Measurements from ENCODE around the gene SPHKAP. TPM values are rescaled to one million over a fixed set of nuclear protein-coding genes. Genes with fewer than 3 reads are reported as not detected.
"Not testable (repeated sequence)": the region's sequence is repeated elsewhere in the genome, so short reads cannot be mapped to it uniquely, and the experiment has no call there.

The SPHKAP gene
- total RNA-seq, 4 donors from 2014 or later, result 0.16 to 0.60 (median 0.27) TPM; not detected in 1

DNA sequence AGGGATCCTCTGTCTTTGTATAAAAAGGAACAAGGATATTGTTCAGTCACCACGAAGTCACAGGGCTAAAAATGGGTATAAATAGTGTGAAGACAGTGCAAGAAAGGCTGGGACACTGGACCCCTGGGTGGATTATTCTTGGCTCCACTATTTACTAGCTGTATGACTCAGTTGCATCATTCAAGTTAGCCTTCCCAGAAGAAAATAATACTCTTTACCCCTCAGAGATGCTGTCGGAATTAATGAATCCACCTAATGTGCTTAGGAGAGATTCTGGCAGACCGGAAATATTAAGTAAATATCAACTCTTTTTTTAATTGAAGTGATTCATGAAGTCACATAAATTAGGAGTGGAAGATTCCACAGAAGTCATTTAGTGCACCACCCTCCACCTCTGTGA is 98.9 kb downstream of the SPHKAP start:
- Histone ChIP-seq H3K27me3 (no peaks in the 10 kb centered on the region), H3K27ac (no peak overlapping the region), H3K4me1 (no peaks in the 10 kb centered on the region), H3K9me3 (no peaks in the 10 kb centered on the region), H3K4me3 (no peak overlapping the region), H3K36me3 (no peaks in the 10 kb centered on the region)
- TF ChIP-seq POLR2A (IDR thresholded peaks at IDR 0.05), result no peak
- TF ChIP-seq EP300 (IDR thresholded peaks at IDR 0.05; ENCODE audit: low read depth), result no peak
- no peak for TF ChIP-seq POLR2AphosphoS5 (IDR thresholded peaks at IDR 0.05)
- TF ChIP-seq, protein P1, sequence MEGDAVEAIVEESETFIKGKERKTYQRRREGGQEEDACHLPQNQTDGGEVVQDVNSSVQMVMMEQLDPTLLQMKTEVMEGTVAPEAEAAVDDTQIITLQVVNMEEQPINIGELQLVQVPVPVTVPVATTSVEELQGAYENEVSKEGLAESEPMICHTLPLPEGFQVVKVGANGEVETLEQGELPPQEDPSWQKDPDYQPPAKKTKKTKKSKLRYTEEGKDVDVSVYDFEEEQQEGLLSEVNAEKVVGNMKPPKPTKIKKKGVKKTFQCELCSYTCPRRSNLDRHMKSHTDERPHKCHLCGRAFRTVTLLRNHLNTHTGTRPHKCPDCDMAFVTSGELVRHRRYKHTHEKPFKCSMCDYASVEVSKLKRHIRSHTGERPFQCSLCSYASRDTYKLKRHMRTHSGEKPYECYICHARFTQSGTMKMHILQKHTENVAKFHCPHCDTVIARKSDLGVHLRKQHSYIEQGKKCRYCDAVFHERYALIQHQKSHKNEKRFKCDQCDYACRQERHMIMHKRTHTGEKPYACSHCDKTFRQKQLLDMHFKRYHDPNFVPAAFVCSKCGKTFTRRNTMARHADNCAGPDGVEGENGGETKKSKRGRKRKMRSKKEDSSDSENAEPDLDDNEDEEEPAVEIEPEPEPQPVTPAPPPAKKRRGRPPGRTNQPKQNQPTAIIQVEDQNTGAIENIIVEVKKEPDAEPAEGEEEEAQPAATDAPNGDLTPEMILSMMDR (IDR thresholded peaks at IDR 0.05), result no peak
- in situ Hi-C loops (cut with MboI; ENCODE audit: low pct_ligation_motif_present in 1 of 4, low pct_unique_long_range_greater_than_20kb in 1 of 4, low sequenced_read_pairs in 3 of 4) (no loop called here), intact Hi-C loops (cut with DNase I; ENCODE audit: low total_unique reads) (no loop called here)
- 60 to 68% methylated on average over 3 of the region's 3 CpGs for WGBS, 2 donors (ENCODE audit: low coverage in 1 of 2)
- no peak for DNase-seq

DNA sequence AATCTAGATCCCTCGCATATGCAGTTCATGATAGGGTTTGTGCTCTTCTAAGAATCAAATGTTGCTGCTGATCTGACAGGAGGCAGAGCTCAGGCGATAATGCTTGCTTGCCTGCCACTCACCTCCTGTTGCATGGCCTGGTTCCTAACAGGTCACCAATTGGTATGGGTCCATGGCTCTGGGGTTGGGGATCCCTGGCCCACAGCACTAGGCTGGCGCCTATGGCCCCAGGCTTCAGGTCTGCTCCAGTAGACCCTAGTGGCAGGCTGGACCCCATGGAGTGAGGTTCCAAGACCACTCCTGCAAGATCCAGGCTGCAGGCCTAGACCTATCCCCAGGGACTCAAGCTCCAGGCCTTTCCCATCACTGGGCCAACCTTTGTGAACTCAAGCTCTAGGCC is 102.3 kb downstream of the SPHKAP start:
- no peak overlapping the region for H3K4me3 ChIP-seq
- TF ChIP-seq, protein P1 (IDR thresholded peaks at IDR 0.05), result no peak
- TF ChIP-seq EP300 (IDR thresholded peaks at IDR 0.05; ENCODE audit: low read depth) (no peak), POLR2A (IDR thresholded peaks at IDR 0.05) (no peak), POLR2AphosphoS5 (IDR thresholded peaks at IDR 0.05) (no peak)
- H3K27ac ChIP-seq, result no peak overlapping the region
- H3K36me3 ChIP-seq, result no peaks in the 10 kb centered on the region
- DNase-seq, result no peak
- in situ Hi-C loops (cut with MboI; ENCODE audit: low pct_ligation_motif_present in 1 of 4, low pct_unique_long_range_greater_than_20kb in 1 of 4, low sequenced_read_pairs in 3 of 4) (no loop called here), intact Hi-C loops (cut with DNase I; ENCODE audit: low total_unique reads) (no loop called here)
- 92% methylated on average over 3 of the region's 3 CpGs; no CpG with 5 or more reads in 1 of the 2 donors for WGBS, 2 donors (ENCODE audit: low coverage in 1 of 2)
- H3K9me3 ChIP-seq, result no peaks in the 10 kb centered on the region
- H3K4me1 ChIP-seq, result no peaks in the 10 kb centered on the region
- H3K27me3 ChIP-seq, result no peaks in the 10 kb centered on the region

DNA sequence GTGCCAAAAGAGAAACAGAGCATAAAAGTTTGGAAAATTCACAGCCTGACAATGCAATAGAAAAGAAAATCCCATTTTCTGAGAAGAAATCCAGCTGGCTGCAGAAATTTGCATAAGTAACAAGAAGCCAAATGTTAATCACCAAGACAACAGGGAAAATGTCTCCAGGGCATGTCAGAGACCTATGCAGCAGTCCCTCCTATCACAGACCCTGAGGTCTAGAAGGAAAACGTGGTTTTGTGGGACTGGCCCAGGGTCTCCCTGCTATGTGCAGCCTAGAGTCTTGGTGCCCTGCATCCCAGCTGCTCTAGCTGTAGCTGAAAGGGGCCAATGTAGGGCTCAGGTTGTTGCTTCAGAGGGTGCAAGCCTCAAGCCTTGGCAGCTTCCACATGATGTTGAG is 104.8 kb downstream of the SPHKAP start:
- DNase-seq; H3K4me1 ChIP-seq; in situ Hi-C loops (cut with MboI; ENCODE audit: low pct_ligation_motif_present in 1 of 4, low pct_unique_long_range_greater_than_20kb in 1 of 4, low sequenced_read_pairs in 3 of 4); intact Hi-C loops (cut with DNase I; ENCODE audit: low total_unique reads); H3K27ac ChIP-seq; H3K4me3 ChIP-seq; H3K9me3 ChIP-seq; H3K36me3 ChIP-seq; H3K27me3 ChIP-seq: not testable (repeated sequence)
- 68% methylated on average over 1 of the region's 1 CpG; no CpG with 5 or more reads in 1 of the 2 donors for WGBS, 2 donors (ENCODE audit: low coverage in 1 of 2)

- in situ Hi-C loops (cut with MboI; ENCODE audit: low pct_ligation_motif_present in 1 of 4, low pct_unique_long_range_greater_than_20kb in 1 of 4, low sequenced_read_pairs in 3 of 4), result loop anchor here in 1 of 4 donors (25.0 kb wide), 1 partner anchor 590 kb away; no protein-coding TSS in a partner anchor
These were observed 108.8 kb downstream of the SPHKAP start for GRCh38 chr2:228072669-228073068.

GRCh38 chr2:228067309-228067708 is 114.2 kb downstream of the SPHKAP start:
- 59% methylated on average over 1 of the region's 1 CpG; no CpG with 5 or more reads in 1 of the 2 donors for WGBS, 2 donors (ENCODE audit: low coverage in 1 of 2)
- H3K27ac ChIP-seq, result no peak overlapping the region
- intact Hi-C loops (cut with DNase I; ENCODE audit: low total_unique reads), result no loop called here
- DNase-seq, result no peak
- TF ChIP-seq POLR2A (IDR thresholded peaks at IDR 0.05) (no peak), POLR2AphosphoS5 (IDR thresholded peaks at IDR 0.05) (no peak), EP300 (IDR thresholded peaks at IDR 0.05; ENCODE audit: low read depth) (no peak)
- TF ChIP-seq, protein P1 (IDR thresholded peaks at IDR 0.05), result no peak
- H3K4me3 ChIP-seq, result no peak overlapping the region
- no peaks in the 10 kb centered on the region for H3K36me3 ChIP-seq
- H3K27me3 ChIP-seq, result no peaks in the 10 kb centered on the region
- no peaks in the 10 kb centered on the region for H3K9me3 ChIP-seq
- in situ Hi-C loops (cut with MboI; ENCODE audit: low pct_ligation_motif_present in 1 of 4, low pct_unique_long_range_greater_than_20kb in 1 of 4, low sequenced_read_pairs in 3 of 4), result loop anchor here in 1 of 4 donors (25.0 kb wide), 1 partner anchor 595 kb away; no protein-coding TSS in a partner anchor
- H3K4me1 ChIP-seq, result no peaks in the 10 kb centered on the region

More at GRCh38 chr2:228072669-228073068, 108.8 kb downstream of the SPHKAP start:
- Histone ChIP-seq H3K36me3 (no peaks in the 10 kb centered on the region), H3K4me1 (no peaks in the 10 kb centered on the region), H3K4me3 (no peak overlapping the region), H3K27ac (no peak overlapping the region), H3K27me3 (no peaks in the 10 kb centered on the region), H3K9me3 (no peaks in the 10 kb centered on the region)
- intact Hi-C loops (cut with DNase I; ENCODE audit: low total_unique reads), result no loop called here
- 83 to 90% methylated on average over 1 to 3 of the region's 3 CpGs for WGBS, 2 donors (ENCODE audit: low coverage in 1 of 2)
- no peak for TF ChIP-seq POLR2A (IDR thresholded peaks at IDR 0.05)
- TF ChIP-seq POLR2AphosphoS5 (IDR thresholded peaks at IDR 0.05), result no peak
- TF ChIP-seq EP300 (IDR thresholded peaks at IDR 0.05; ENCODE audit: low read depth), result no peak
- no peak for DNase-seq

Data from transverse colon (tissue), 4 donors.